ENCODE results near the gene GRB10. TPM values are rescaled to one million over a fixed set of nuclear protein-coding genes. Genes with fewer than 3 reads are reported as not detected.

Gene GRB10
- total RNA-seq, 1 donor from 2014 or later, result not detected

GRCh38 chr7:50825465-50825864, 42.8 kb upstream of the GRB10 start:
- no peak for ATAC-seq (ENCODE audit: low read depth)
- TF ChIP-seq CTCF (IDR thresholded peaks at IDR 0.05), result no peak
- no peak for DNase-seq
- Mint-ChIP-seq H3K4me3 (no peak overlapping the region), H3K27ac (no peak overlapping the region), H3K36me3 (ENCODE audit: low read depth) (no peaks in the 10 kb centered on the region), H3K4me1 (no peaks in the 10 kb centered on the region), H3K9me3 (no peaks in the 10 kb centered on the region), H3K27me3 (no peaks in the 10 kb centered on the region)
- POLR2A ChIA-PET, result no interaction called here
- intact Hi-C loops (cut with micrococcal nuclease), result no loop called here
- CTCF ChIA-PET, result no interaction called here

- no peak overlapping the region for H3K27ac Mint-ChIP-seq
- CTCF ChIA-PET, result no interaction called here
Measured at GRCh38 chr7:50824882-50825281, 42.2 kb upstream of the GRB10 start.

GRCh38 chr7:50822706-50823105, 40.0 kb upstream of the GRB10 start:
- POLR2A ChIA-PET, result no interaction called here
- ATAC-seq (ENCODE audit: low read depth) (no peak), DNase-seq (no peak)
- Mint-ChIP-seq H3K27ac (no peak overlapping the region), H3K4me3 (no peak overlapping the region), H3K9me3 (no peaks in the 10 kb centered on the region), H3K4me1 (no peaks in the 10 kb centered on the region), H3K27me3 (no peaks in the 10 kb centered on the region), H3K36me3 (ENCODE audit: low read depth) (no peaks in the 10 kb centered on the region)
- CTCF ChIA-PET, result no interaction called here
- intact Hi-C loops (cut with micrococcal nuclease), result no loop called here
- TF ChIP-seq CTCF (IDR thresholded peaks at IDR 0.05), result no peak

More at GRCh38 chr7:50824882-50825281, 42.2 kb upstream of the GRB10 start:
- H3K9me3 Mint-ChIP-seq, result no peaks in the 10 kb centered on the region
- no peak for DNase-seq
- H3K36me3 Mint-ChIP-seq (ENCODE audit: low read depth), result no peaks in the 10 kb centered on the region
- H3K4me1 Mint-ChIP-seq, result no peaks in the 10 kb centered on the region
- no peak for ATAC-seq (ENCODE audit: low read depth)
- POLR2A ChIA-PET, result no interaction called here
- no peaks in the 10 kb centered on the region for H3K27me3 Mint-ChIP-seq
- intact Hi-C loops (cut with micrococcal nuclease), result no loop called here
- no peak overlapping the region for H3K4me3 Mint-ChIP-seq
- no peak for TF ChIP-seq CTCF (IDR thresholded peaks at IDR 0.05)

- CTCF ChIA-PET, result no interaction called here
- no peaks in the 10 kb centered on the region for H3K4me1 Mint-ChIP-seq
- H3K36me3 Mint-ChIP-seq (ENCODE audit: low read depth), result no peaks in the 10 kb centered on the region
- intact Hi-C loops (cut with micrococcal nuclease), result no loop called here
- no peak overlapping the region for H3K4me3 Mint-ChIP-seq
- no peak for TF ChIP-seq CTCF (IDR thresholded peaks at IDR 0.05)
- H3K27me3 Mint-ChIP-seq, result no peaks in the 10 kb centered on the region
- H3K9me3 Mint-ChIP-seq, result no peaks in the 10 kb centered on the region
- ATAC-seq (ENCODE audit: low read depth) (no peak), DNase-seq (no peak)
- POLR2A ChIA-PET, result no interaction called here
- H3K27ac Mint-ChIP-seq, result no peak overlapping the region
Measured at GRCh38 chr7:50822110-50822509, 39.4 kb upstream of the GRB10 start.

GRCh38 chr7:50821457-50822008, 38.8 kb upstream of the GRB10 start:
- CTCF ChIA-PET, result no interaction called here
- DNase-seq, result no peak
- Mint-ChIP-seq H3K4me3 (no peak overlapping the region), H3K27me3 (no peaks in the 10 kb centered on the region), H3K9me3 (peaks cover 4% of the 10 kb centered on the region), H3K27ac (no peak overlapping the region), H3K36me3 (ENCODE audit: low read depth) (no peaks in the 10 kb centered on the region), H3K4me1 (no peaks in the 10 kb centered on the region)
- intact Hi-C loops (cut with micrococcal nuclease), result no loop called here
- no peak for TF ChIP-seq CTCF (IDR thresholded peaks at IDR 0.05)
- POLR2A ChIA-PET, result no interaction called here
- ATAC-seq (ENCODE audit: low read depth), result no peak

All from activated B cell treated with CpG ODN at 0.5 μM for 24 hours (primary cell).